ENCODE results near the gene NGEF.
"Not testable (repeated sequence)": the region's sequence is repeated elsewhere in the genome, so short reads cannot be mapped to it uniquely, and the experiment has no call there.

NGEF gene

GRCh38 chr2:233013027-233013461 lies at the start of gene NGEF:
Gene NGEF (minus strand): TSS chr2:233013256. CDS start chr2:232974890, 38,366 bp downstream.
- DNase-seq (ENCODE audit: low read depth in 1 of 2, low spot score in 1 of 2), result no peak

GRCh38 chr2:233062451-233062850 lies 49.4 kb upstream of the NGEF start:
- no peak for DNase-seq (ENCODE audit: low read depth in 1 of 2, low spot score in 1 of 2)

- no peak for DNase-seq (ENCODE audit: low read depth in 1 of 2, low spot score in 1 of 2)
Measured at GRCh38 chr2:233061591-233062450, 48.8 kb upstream of the NGEF start.

GRCh38 chr2:233060980-233061590 lies 48.0 kb upstream of the NGEF start:
- DNase-seq (ENCODE audit: low read depth in 1 of 2, low spot score in 1 of 2), result no peak

GRCh38 chr2:233060501-233060979 lies 47.5 kb upstream of the NGEF start:
- DNase-seq (ENCODE audit: low read depth in 1 of 2, low spot score in 1 of 2), result no peak

- DNase-seq (ENCODE audit: low read depth in 1 of 2, low spot score in 1 of 2), result peak; percentile 37 to 51
Measured at GRCh38 chr2:233059797-233060500, 46.9 kb upstream of the NGEF start, which contains the start of gene INPP5D. Gene INPP5D (plus strand): TSS chr2:233060342. CDS start chr2:233060479, 137 bp downstream.

GRCh38 chr2:233059547-233059796 lies 46.4 kb upstream of the NGEF start:
- no peak for DNase-seq (ENCODE audit: low read depth in 1 of 2, low spot score in 1 of 2)

- no peak for DNase-seq (ENCODE audit: low read depth in 1 of 2, low spot score in 1 of 2)
Measured at GRCh38 chr2:233058717-233059546, 45.9 kb upstream of the NGEF start.

GRCh38 chr2:233056961-233057605 lies 44.0 kb upstream of the NGEF start:
- DNase-seq (ENCODE audit: low read depth in 1 of 2, low spot score in 1 of 2), result no peak

GRCh38 chr2:233055362-233055761 lies 42.3 kb upstream of the NGEF start:
- DNase-seq (ENCODE audit: low read depth in 1 of 2, low spot score in 1 of 2), result no peak

- peak; percentile 49 to 67 for DNase-seq (ENCODE audit: low read depth in 1 of 2, low spot score in 1 of 2)
Measured at GRCh38 chr2:233053928-233054784, 41.1 kb upstream of the NGEF start.

GRCh38 chr2:233052517-233052916 lies 39.5 kb upstream of the NGEF start:
- DNase-seq (ENCODE audit: low read depth in 1 of 2, low spot score in 1 of 2), result not testable (repeated sequence)

- no peak for DNase-seq (ENCODE audit: low read depth in 1 of 2, low spot score in 1 of 2)
Measured at GRCh38 chr2:233051241-233052149, 38.4 kb upstream of the NGEF start.

GRCh38 chr2:233049194-233049761 lies 36.2 kb upstream of the NGEF start:
- no peak for DNase-seq (ENCODE audit: low read depth in 1 of 2, low spot score in 1 of 2)

- DNase-seq (ENCODE audit: low read depth in 1 of 2, low spot score in 1 of 2), result no peak
Measured at GRCh38 chr2:233048569-233049193, 35.6 kb upstream of the NGEF start.

- no peak for DNase-seq (ENCODE audit: low read depth in 1 of 2, low spot score in 1 of 2)
Measured at GRCh38 chr2:233047667-233048066, 34.6 kb upstream of the NGEF start.

- no peak for DNase-seq (ENCODE audit: low read depth in 1 of 2, low spot score in 1 of 2)
Measured at GRCh38 chr2:233047206-233047605, 34.1 kb upstream of the NGEF start.

Data from stimulated activated CD4-positive, alpha-beta T cell treated with anti-CD3 and anti-CD28 coated beads, Interleukin-15, amount 100 ng/mL, for 1 hour (primary cell).